Measurements from ENCODE around the gene RPS6KA2. TPM values are rescaled to one million over a fixed set of nuclear protein-coding genes. Genes with fewer than 3 reads are reported as not detected.

RPS6KA2 gene
- polyA plus RNA-seq, 1 donor (not counting 4 experiments of a cell fraction or from before 2014, with no cell fraction given): 8.2 TPM

DNA sequence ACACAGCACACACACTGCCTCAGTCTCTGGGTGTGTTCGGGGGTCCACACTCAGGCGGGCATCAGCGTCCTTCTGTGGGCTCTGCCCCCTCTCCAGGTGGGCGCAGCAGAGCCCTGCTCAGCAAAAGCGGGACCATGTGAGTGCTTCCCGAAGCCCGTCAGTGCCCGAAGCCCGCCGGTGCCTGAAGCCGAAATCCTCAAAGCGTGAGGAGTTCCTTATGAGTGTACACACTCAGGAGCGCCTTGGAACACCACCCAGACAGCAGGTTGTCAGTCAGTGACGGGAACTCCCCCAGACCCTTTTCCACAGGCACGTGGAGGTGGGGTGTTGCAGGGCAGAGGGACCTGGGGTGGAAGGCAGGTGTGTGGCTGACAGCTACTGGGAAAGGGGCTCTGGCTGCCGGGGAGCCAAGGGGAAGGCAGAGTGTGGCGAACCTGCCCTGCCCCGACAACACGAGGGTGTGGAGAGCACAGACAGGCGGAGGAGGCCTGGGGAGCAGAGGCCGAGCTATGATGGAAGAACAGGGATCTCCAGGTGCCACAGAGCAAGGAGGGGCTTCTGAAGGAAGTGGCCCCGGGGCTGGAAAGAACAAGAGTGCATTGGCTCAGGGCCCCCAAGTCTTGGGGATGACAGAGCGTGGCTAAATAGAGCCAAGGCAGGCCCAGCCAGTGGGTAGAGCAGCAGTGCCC is 128.2 kb downstream of the RPS6KA2 start:
- no peak for FAIRE-seq
- dilution Hi-C loops (cut with MboI; ENCODE audit: extremely low pct_ligation_motif_present, low sequenced_read_pairs): no loop called here

DNA sequence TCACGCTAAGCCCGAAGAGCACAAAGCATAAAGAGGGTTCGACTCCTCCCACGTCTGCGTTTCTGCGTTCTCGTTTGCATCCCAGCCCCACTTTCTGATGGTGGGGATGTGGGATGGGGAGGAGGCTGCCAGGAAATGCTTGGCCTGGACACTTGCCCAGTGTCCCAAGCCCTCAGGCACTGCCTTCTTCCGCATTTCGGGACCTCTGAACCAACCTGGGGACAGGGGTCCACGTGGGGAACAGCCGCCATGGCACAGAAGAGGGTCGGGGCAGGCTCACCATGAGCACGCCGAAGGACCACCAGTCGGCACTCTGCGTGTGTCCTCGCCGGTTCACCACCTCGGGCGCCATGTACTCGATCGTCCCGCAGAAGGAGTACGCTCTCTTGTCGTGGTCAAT is 128.8 kb downstream of the RPS6KA2 start:
- TF ChIP-seq EZH2 (IDR thresholded peaks at IDR 0.05; ENCODE audit: low read length): no peak
- TF ChIP-seq, protein P1, sequence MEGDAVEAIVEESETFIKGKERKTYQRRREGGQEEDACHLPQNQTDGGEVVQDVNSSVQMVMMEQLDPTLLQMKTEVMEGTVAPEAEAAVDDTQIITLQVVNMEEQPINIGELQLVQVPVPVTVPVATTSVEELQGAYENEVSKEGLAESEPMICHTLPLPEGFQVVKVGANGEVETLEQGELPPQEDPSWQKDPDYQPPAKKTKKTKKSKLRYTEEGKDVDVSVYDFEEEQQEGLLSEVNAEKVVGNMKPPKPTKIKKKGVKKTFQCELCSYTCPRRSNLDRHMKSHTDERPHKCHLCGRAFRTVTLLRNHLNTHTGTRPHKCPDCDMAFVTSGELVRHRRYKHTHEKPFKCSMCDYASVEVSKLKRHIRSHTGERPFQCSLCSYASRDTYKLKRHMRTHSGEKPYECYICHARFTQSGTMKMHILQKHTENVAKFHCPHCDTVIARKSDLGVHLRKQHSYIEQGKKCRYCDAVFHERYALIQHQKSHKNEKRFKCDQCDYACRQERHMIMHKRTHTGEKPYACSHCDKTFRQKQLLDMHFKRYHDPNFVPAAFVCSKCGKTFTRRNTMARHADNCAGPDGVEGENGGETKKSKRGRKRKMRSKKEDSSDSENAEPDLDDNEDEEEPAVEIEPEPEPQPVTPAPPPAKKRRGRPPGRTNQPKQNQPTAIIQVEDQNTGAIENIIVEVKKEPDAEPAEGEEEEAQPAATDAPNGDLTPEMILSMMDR (optimal IDR thresholded peaks at IDR 0.05 in 1 of 3, IDR thresholded peaks at IDR 0.05 in 1 of 3, conservative IDR thresholded peaks at IDR 0.05 in 1 of 3; ENCODE audit: extremely low read depth in 1 of 3, insufficient read depth in 2 of 3, low read length in 3 of 3): no peak
- H3K9me1 ChIP-seq (ENCODE audit: control insufficient read depth, extremely low read depth, insufficient read depth, low read length): no peaks in the 10 kb centered on the region
- no peak overlapping the region for H3K9ac ChIP-seq (ENCODE audit: control insufficient read depth, extremely low read depth, insufficient read depth, low read length)
- no peaks in the 10 kb centered on the region for H4K20me1 ChIP-seq (ENCODE audit: control insufficient read depth, extremely low read depth, insufficient read depth, low read length)
- FAIRE-seq: no peak
- H3K4me3 ChIP-seq (ENCODE audit: control insufficient read depth in 2 of 3, extremely low read depth in 1 of 3, insufficient read depth in 2 of 3, low read depth in 1 of 3, low read length in 3 of 3): no peak overlapping the region
- H2AFZ ChIP-seq (ENCODE audit: control insufficient read depth, low read length): no peak overlapping the region
- no peaks in the 10 kb centered on the region for H3K79me2 ChIP-seq (ENCODE audit: control insufficient read depth, insufficient read depth, low read length)
- H3K9me3 ChIP-seq (ENCODE audit: control insufficient read depth, low read depth, low read length): no peaks in the 10 kb centered on the region
- H3K36me3 ChIP-seq (ENCODE audit: control insufficient read depth in 2 of 2, extremely low read depth in 1 of 2, insufficient read depth in 2 of 2, low read length in 2 of 2): no peaks in the 10 kb centered on the region
- DNase-seq (ENCODE audit: low read depth, low spot score): no peak
- H3K27ac ChIP-seq (ENCODE audit: control insufficient read depth, insufficient read depth, low read length): no peak overlapping the region
- no peaks in the 10 kb centered on the region for H3K27me3 ChIP-seq (ENCODE audit: control insufficient read depth, extremely low read depth, insufficient read depth, low read length)
- dilution Hi-C loops (cut with MboI; ENCODE audit: extremely low pct_ligation_motif_present, low sequenced_read_pairs): no loop called here
- no peak overlapping the region for H3K4me2 ChIP-seq (ENCODE audit: control insufficient read depth, extremely low read depth, insufficient read depth, low read depth, low read length)
- H3K4me1 ChIP-seq (ENCODE audit: control insufficient read depth, extremely low read depth, insufficient read depth, low read length): no peaks in the 10 kb centered on the region

More for the DNA sequence above, 128.2 kb downstream of the RPS6KA2 start:
- Histone ChIP-seq H4K20me1 (ENCODE audit: control insufficient read depth, extremely low read depth, insufficient read depth, low read length) (no peaks in the 10 kb centered on the region), H2AFZ (ENCODE audit: control insufficient read depth, low read length) (no peak overlapping the region), H3K4me1 (ENCODE audit: control insufficient read depth, extremely low read depth, insufficient read depth, low read length) (no peaks in the 10 kb centered on the region), H3K9me3 (ENCODE audit: control insufficient read depth, low read depth, low read length) (no peaks in the 10 kb centered on the region), H3K79me2 (ENCODE audit: control insufficient read depth, insufficient read depth, low read length) (no peaks in the 10 kb centered on the region), H3K27ac (ENCODE audit: control insufficient read depth, insufficient read depth, low read length) (no peak overlapping the region), H3K9me1 (ENCODE audit: control insufficient read depth, extremely low read depth, insufficient read depth, low read length) (no peaks in the 10 kb centered on the region), H3K4me2 (ENCODE audit: control insufficient read depth, extremely low read depth, insufficient read depth, low read depth, low read length) (no peak overlapping the region), H3K36me3 (ENCODE audit: control insufficient read depth in 2 of 2, extremely low read depth in 1 of 2, insufficient read depth in 2 of 2, low read length in 2 of 2) (no peaks in the 10 kb centered on the region), H3K27me3 (ENCODE audit: control insufficient read depth, extremely low read depth, insufficient read depth, low read length) (no peaks in the 10 kb centered on the region), H3K4me3 (ENCODE audit: control insufficient read depth in 2 of 3, extremely low read depth in 1 of 3, insufficient read depth in 2 of 3, low read depth in 1 of 3, low read length in 3 of 3) (no peak overlapping the region), H3K9ac (ENCODE audit: control insufficient read depth, extremely low read depth, insufficient read depth, low read length) (no peak overlapping the region)
- TF ChIP-seq, protein P1 (optimal IDR thresholded peaks at IDR 0.05 in 1 of 3, IDR thresholded peaks at IDR 0.05 in 1 of 3, conservative IDR thresholded peaks at IDR 0.05 in 1 of 3; ENCODE audit: extremely low read depth in 1 of 3, insufficient read depth in 2 of 3, low read length in 3 of 3): no peak
- no peak for TF ChIP-seq EZH2 (IDR thresholded peaks at IDR 0.05; ENCODE audit: low read length)
- no peak for DNase-seq (ENCODE audit: low read depth, low spot score)
